Activated CD4-positive, alpha-beta T cell treated with anti-CD3 and anti-CD28 coated beads for 36 hours (primary cell): ENCODE results near the gene CNTN4. TPM values are rescaled to one million over a fixed set of nuclear protein-coding genes. Genes with fewer than 3 reads are reported as not detected.
"Not testable (repeated sequence)": the region's sequence is repeated elsewhere in the genome, so short reads cannot be mapped to it uniquely, and the experiment has no call there.

Experiments
- ATAC-seq: fragments of 200-7000 bp; cut with Tn5 transposase; one replicate; pipeline ENCODE4 v1.10.0; 2021; ENCODE audit warnings: mild to moderate bottlenecking, moderate library complexity
- CTCF ChIA-PET: fragments of 350-600 bp; sonication (Branson Sonifier 250); formaldehyde crosslinking; loops from one replicate; lab custom pipeline; 2021; ENCODE audit warnings: antibody characterized with exemption; lab: Charles Lee
- POLR2A ChIA-PET: fragments of 350-600 bp; sonication (Branson Sonifier 250); formaldehyde crosslinking; loops from one replicate; lab custom pipeline; 2021; ENCODE audit warnings: antibody characterized with exemption, inconsistent platforms; lab: Charles Lee
- DNase-seq: peaks from one replicate; pipeline ENCODE4 v3.0.0-alpha.2; 2020
- H3K27ac Mint-ChIP-seq: one replicate; pipeline ENCODE4 v1.8.0; 2021; ENCODE audit warnings: mixed read lengths
- H3K27me3 Mint-ChIP-seq: one replicate; pipeline ENCODE4 v1.8.0; 2021; ENCODE audit warnings: mixed read lengths
- H3K36me3 Mint-ChIP-seq: one replicate; pipeline ENCODE4 v1.8.0; 2021; ENCODE audit warnings: low read depth, mixed read lengths
- H3K4me1 Mint-ChIP-seq: one replicate; pipeline ENCODE4 v1.8.0; 2021; ENCODE audit warnings: mixed read lengths
- H3K4me3 Mint-ChIP-seq: one replicate; pipeline ENCODE4 v1.8.0; 2021; ENCODE audit warnings: mild to moderate bottlenecking, moderate library complexity, mixed read lengths
- H3K9me3 Mint-ChIP-seq: one replicate; pipeline ENCODE4 v1.8.0; 2021; ENCODE audit warnings: low read depth, mixed read lengths
- intact Hi-C, 2 experiments: fragments of 100-400 bp; cut with DNase I in 1 of 2; cut with micrococcal nuclease in 1 of 2; formaldehyde crosslinking; loops; one replicate each; pipeline versions ENCODE4 v1.14.2 to v1.15.1; 2022 to 2024; cut with DNase I, micrococcal nuclease
- total RNA-seq, 2 experiments: library from RNA; stranded (reverse); gene quantifications; one replicate each; pipeline ENCODE4 v1.2.3, GENCODE V29; 2021

The CNTN4 gene
- total RNA-seq, 2 experiments from 2014 or later = not detected

DNA sequence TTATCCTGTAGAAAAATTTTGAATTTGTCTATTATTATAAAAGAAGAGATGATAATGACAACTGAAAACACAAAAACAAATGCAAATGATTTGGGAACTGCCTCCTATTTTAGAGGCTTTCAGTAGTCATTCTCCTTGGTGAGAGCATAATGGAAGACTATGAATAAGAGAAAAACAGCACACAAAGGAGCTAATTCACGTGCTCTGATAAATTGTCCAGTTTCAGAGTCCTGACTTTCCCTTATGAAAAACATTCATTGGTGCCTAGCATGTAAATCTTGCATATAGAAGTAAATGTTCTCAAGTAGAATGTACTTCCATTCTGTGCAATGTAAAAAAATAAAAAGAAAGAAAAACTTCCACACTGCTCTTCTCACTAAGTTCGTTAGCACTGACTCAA, 805.4 kb downstream of the CNTN4 start:
- no peaks in the 10 kb centered on the region for H3K36me3 Mint-ChIP-seq
- DNase-seq = no peak
- H3K9me3 Mint-ChIP-seq = no peaks in the 10 kb centered on the region
- no peaks in the 10 kb centered on the region for H3K4me1 Mint-ChIP-seq
- intact Hi-C loops = no loop called here
- no peak overlapping the region for H3K27ac Mint-ChIP-seq
- POLR2A ChIA-PET = no interaction called here
- H3K27me3 Mint-ChIP-seq = peaks cover 7% of the 10 kb centered on the region
- CTCF ChIA-PET = no interaction called here
- H3K4me3 Mint-ChIP-seq = no peak overlapping the region
- ATAC-seq = no peak

GRCh38 chr3:2908693-2909351, 810.2 kb downstream of the CNTN4 start:
- H3K36me3 Mint-ChIP-seq = no peaks in the 10 kb centered on the region
- ChIA-PET CTCF (no interaction called here), POLR2A (no interaction called here)
- no peaks in the 10 kb centered on the region for H3K4me1 Mint-ChIP-seq
- no peak overlapping the region for H3K27ac Mint-ChIP-seq
- ATAC-seq (no peak), DNase-seq (no peak)
- intact Hi-C loops = no loop called here
- peaks cover 16% of the 10 kb centered on the region for H3K27me3 Mint-ChIP-seq
- no peak overlapping the region for H3K4me3 Mint-ChIP-seq
- H3K9me3 Mint-ChIP-seq = no peaks in the 10 kb centered on the region

DNA sequence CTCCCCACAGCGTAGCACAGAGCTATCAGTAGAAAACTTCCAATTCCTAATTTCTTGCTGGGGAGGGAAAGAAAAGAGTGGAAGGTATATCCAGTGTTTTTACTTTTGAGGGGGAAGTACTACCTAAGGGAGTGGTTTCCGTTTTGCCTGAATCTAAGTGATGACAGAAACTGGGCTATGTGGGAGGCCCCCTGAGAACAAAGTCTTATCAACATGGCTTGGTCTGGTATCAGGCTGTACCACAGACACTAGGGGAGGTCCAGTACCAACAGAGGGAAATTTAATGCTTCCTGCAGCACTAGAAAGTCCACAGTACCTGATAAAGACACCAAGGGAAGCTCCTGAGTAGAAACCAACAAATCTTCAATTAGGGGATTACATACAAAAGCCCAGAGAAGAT, 812.3 kb downstream of the CNTN4 start:
- ChIA-PET POLR2A (no interaction called here), CTCF (no interaction called here)
- Mint-ChIP-seq H3K27me3 (peaks cover 14% of the 10 kb centered on the region), H3K9me3 (peaks cover 2% of the 10 kb centered on the region), H3K4me3 (no peak overlapping the region), H3K4me1 (no peaks in the 10 kb centered on the region), H3K36me3 (no peaks in the 10 kb centered on the region), H3K27ac (no peak overlapping the region)
- ATAC-seq (no peak), DNase-seq (no peak)
- intact Hi-C loops = no loop called here

DNA sequence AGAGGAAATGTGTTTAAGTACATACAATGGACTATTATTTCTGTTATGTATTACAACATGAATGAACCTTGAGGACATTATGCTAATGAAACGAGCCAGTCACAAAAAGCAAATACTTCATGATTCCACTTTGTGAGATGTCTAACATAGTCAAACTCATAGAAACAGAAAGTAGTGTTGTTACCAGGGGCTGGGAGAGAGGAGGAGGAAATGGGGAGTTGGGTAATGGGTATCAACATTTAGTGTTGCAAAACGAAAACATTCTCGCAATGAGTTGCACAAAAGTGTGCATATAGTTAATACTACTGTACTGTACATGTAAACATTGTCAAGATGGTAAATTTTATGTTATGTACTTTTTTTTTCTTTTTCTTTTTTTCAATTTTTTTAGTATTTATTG, 817.2 kb downstream of the CNTN4 start:
- DNase-seq (no peak), ATAC-seq (no peak)
- ChIA-PET POLR2A (no interaction called here), CTCF (no interaction called here)
- Mint-ChIP-seq H3K36me3 (no peaks in the 10 kb centered on the region), H3K4me3 (no peak overlapping the region), H3K27me3 (peaks cover 9% of the 10 kb centered on the region), H3K4me1 (no peaks in the 10 kb centered on the region), H3K9me3 (peaks cover 5% of the 10 kb centered on the region), H3K27ac (no peak overlapping the region)
- intact Hi-C loops = no loop called here

DNA sequence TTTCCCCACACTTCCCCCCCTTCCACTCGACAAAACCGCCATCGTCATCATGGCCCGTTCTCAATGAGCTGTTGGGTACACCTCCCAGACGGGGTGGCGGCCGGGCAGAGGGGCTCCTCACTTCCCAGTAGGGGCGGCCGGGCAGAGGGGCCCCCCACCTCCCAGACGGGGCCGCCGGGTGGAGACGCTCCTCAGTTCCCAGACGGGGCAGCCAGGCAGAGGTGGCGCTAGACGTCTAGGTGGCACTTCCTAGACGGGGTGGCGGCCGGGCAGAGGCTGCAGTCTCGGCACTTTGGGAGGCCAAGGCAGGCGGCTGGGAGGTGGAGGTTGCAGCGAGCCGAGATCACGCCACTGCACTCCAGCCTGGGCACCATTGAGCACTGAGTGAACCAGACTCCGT, 818.0 kb downstream of the CNTN4 start:
- H3K27me3 Mint-ChIP-seq, H3K9me3 Mint-ChIP-seq, POLR2A ChIA-PET, CTCF ChIA-PET, H3K27ac Mint-ChIP-seq, H3K4me1 Mint-ChIP-seq, H3K4me3 Mint-ChIP-seq, DNase-seq, H3K36me3 Mint-ChIP-seq, intact Hi-C loops, ATAC-seq: not testable (repeated sequence)

DNA sequence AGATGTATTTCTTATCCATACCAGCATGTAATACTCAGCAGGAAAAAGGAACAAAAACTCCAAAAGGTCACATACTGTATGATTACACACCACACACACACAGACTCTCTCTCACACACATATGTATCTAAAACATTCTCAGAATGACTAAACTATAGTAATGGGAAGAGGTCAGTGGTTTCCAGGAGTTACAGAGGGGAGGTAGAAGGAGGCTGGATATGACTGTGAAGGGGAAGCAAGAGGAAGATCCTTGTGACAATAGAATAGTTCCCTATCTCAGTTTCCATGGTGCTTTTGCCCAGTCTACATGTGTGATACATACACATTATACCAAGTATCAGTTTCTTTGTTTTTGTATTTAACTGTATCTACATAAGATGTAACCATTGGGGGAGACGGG, 821.4 kb downstream of the CNTN4 start:
- CTCF ChIA-PET = no interaction called here
- H3K27ac Mint-ChIP-seq = no peak overlapping the region
- no peak for ATAC-seq

DNA sequence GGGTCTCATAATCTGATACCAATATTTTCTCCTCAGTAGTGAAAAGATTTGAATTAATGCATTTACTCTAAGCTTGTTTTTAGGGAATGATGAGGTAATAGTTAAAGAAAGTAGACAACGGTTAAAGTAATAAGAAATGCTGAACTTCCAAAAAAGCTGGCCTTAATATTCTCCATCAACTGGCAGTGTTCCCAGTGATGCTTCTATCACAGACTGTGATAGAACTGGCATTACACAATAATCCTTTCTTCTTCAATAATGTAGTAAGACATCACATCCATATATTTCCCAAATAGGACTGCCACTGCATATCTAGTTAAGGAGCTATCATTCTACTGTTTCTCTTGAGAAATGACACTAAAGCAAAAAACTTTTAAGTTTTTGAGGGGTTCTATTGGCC, 822.8 kb downstream of the CNTN4 start:
- H3K4me3 Mint-ChIP-seq = no peak overlapping the region
- H3K27ac Mint-ChIP-seq = no peak overlapping the region
- H3K9me3 Mint-ChIP-seq = peaks cover 3% of the 10 kb centered on the region
- intact Hi-C loops = loop anchor here (2.0 to 10.0 kb wide), 3 partner anchors 154 to 249 kb away; no protein-coding TSS in a partner anchor
- no peak for DNase-seq
- no peaks in the 10 kb centered on the region for H3K4me1 Mint-ChIP-seq
- POLR2A ChIA-PET = no interaction called here
- no peak for ATAC-seq
- CTCF ChIA-PET = interaction anchor here (0.7 to 1.2 kb wide), 4 partner anchors 14 to 249 kb away, joined by 3 to 4 read pairs (median 3); no protein-coding TSS in a partner anchor
- peaks cover 4% of the 10 kb centered on the region for H3K27me3 Mint-ChIP-seq
- no peaks in the 10 kb centered on the region for H3K36me3 Mint-ChIP-seq

More for the DNA sequence above, 821.4 kb downstream of the CNTN4 start:
- DNase-seq = no peak
- no peak overlapping the region for H3K4me3 Mint-ChIP-seq
- POLR2A ChIA-PET = no interaction called here
- H3K36me3 Mint-ChIP-seq = no peaks in the 10 kb centered on the region
- peaks cover 5% of the 10 kb centered on the region for H3K9me3 Mint-ChIP-seq
- intact Hi-C loops = loop anchor here (2.0 to 10.0 kb wide), 3 partner anchors 153 to 251 kb away; no protein-coding TSS in a partner anchor
- no peaks in the 10 kb centered on the region for H3K4me1 Mint-ChIP-seq
- H3K27me3 Mint-ChIP-seq = no peaks in the 10 kb centered on the region

DNA sequence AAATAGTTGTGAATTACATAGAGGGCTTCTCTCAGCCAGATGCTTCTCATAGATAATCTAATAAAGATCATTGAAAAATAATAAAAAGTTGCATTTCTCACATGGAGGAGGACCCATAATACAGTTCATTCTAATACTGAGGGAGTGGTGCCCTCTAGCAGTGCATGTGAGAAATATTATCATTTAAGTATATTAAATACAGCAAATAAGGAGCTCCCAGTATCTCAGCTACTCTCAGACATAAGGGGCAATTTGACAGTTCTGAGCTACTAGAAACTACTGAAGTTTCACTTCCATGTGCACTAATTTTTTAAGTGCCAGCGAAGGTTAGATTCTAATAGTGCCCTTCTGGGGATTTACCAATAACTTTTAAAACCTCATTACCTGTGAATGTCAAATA, 823.2 kb downstream of the CNTN4 start:
- no peaks in the 10 kb centered on the region for H3K36me3 Mint-ChIP-seq
- POLR2A ChIA-PET = no interaction called here
- ATAC-seq = no peak
- H3K4me1 Mint-ChIP-seq = no peaks in the 10 kb centered on the region
- DNase-seq = no peak
- peaks cover 3% of the 10 kb centered on the region for H3K9me3 Mint-ChIP-seq
- H3K4me3 Mint-ChIP-seq = no peak overlapping the region
- peaks cover 4% of the 10 kb centered on the region for H3K27me3 Mint-ChIP-seq
- no peak overlapping the region for H3K27ac Mint-ChIP-seq
- CTCF ChIA-PET = interaction anchor here (0.6 to 1.2 kb wide), 7 partner anchors 9 to 248 kb away, joined by 3 to 5 read pairs (median 3); no protein-coding TSS in a partner anchor
- intact Hi-C loops = loop anchor here (2.0 to 10.0 kb wide), 3 partner anchors 155 to 249 kb away; no protein-coding TSS in a partner anchor

DNA sequence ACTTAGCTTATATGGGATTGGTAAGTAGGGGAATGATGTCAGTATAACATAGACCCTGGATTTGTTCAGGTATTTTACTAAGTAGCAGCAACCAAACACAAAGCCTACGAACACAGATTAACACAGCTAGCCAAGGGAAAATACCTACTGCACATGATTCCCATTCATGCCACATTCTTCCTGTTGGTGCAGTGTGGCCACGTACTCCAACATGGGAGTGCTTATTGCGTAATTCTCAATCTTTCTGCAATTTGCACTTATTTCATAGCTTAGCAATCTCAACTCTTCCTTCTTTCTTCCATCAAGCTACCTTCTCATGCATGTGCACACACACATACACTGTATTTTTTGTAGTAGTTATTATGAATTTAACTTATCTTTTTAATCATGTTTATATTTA, 824.7 kb downstream of the CNTN4 start:
- Mint-ChIP-seq H3K4me3 (no peak overlapping the region), H3K4me1 (no peaks in the 10 kb centered on the region), H3K9me3 (no peaks in the 10 kb centered on the region), H3K36me3 (no peaks in the 10 kb centered on the region), H3K27me3 (peaks cover 4% of the 10 kb centered on the region), H3K27ac (no peak overlapping the region)
- ChIA-PET POLR2A (no interaction called here), CTCF (no interaction called here)
- no peak for ATAC-seq
- DNase-seq = no peak
- intact Hi-C loops = loop anchor here (5.0 to 10.0 kb wide), 2 partner anchors 156 to 159 kb away; no protein-coding TSS in a partner anchor

DNA sequence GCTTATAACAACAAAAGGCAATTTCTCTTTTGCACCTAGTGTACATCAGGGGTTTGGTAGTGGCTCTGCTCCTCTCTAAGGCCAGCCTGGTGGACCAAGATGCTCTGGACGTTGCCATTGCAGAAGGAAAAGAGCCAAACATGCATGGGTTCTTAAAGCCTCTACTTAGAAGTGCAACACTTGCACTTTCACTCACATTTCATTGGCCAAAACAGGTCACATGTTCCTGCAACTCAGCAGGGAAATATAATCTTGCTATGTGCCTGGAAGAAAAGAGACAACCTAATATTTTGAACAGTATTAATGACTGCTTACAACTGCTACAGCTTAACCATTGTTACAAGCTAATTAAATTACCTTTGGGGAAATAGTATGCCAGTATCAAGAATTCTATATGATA, 828.6 kb downstream of the CNTN4 start:
- POLR2A ChIA-PET = no interaction called here
- Mint-ChIP-seq H3K36me3 (no peaks in the 10 kb centered on the region), H3K4me1 (no peaks in the 10 kb centered on the region), H3K27ac (no peak overlapping the region), H3K4me3 (no peak overlapping the region), H3K9me3 (no peaks in the 10 kb centered on the region), H3K27me3 (peaks cover 4% of the 10 kb centered on the region)
- no peak for DNase-seq
- ATAC-seq = no peak
- intact Hi-C loops = loop anchor here in 1 of 2 experiments (10.0 kb wide), 1 partner anchor 162 kb away; no protein-coding TSS in a partner anchor
- CTCF ChIA-PET = interaction anchor here (0.5 kb wide), 1 partner anchor 163 kb away, joined by 3 read pairs; no protein-coding TSS in a partner anchor

DNA sequence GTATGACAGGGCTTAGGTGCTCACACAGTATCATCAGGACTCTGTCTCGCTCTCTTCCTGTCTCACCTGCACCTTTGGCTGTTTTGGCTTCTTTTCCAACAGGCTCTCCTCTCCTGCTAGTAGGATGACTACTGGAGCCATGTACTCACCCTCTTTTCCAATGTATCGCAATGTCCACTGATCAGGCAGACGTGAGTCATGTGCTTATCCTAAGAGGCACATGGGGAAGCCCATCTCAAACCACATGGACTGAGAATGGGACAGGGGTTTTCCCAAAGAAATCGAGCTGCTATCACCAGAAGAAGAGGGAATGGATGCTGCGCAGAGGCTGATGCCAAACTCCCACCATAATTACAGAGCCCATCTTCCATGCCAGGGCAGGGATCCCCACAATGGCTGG, 830.9 kb downstream of the CNTN4 start:
- Mint-ChIP-seq H3K4me1 (no peaks in the 10 kb centered on the region), H3K9me3 (no peaks in the 10 kb centered on the region), H3K36me3 (no peaks in the 10 kb centered on the region), H3K27me3 (peaks cover 4% of the 10 kb centered on the region), H3K4me3 (no peak overlapping the region), H3K27ac (no peak overlapping the region)
- ATAC-seq (no peak), DNase-seq (no peak)
- ChIA-PET CTCF (no interaction called here), POLR2A (no interaction called here)
- intact Hi-C loops = loop anchor here in 1 of 2 experiments (10.0 kb wide), 1 partner anchor 165 kb away; no protein-coding TSS in a partner anchor

DNA sequence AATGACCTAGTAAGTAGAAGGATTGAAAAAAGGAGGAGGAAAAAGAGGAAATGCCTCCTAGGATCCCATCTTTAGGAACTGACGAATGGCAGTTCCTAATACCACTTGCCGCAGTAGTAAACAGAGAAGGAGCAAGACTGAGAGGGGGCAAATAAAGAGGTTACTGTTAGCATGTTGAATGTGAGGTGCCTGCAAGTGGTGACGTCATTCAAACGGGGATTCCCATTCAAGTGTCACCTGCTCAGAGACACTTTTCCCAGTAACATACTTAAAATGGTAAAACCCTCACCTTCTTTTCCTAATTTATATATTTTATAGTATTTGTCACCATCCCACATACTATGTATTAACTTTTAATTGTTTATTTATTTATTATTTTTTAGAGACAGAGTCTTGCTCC, 832.6 kb downstream of the CNTN4 start:
- ChIA-PET POLR2A (no interaction called here), CTCF (no interaction called here)
- ATAC-seq = no peak
- Mint-ChIP-seq H3K9me3 (no peaks in the 10 kb centered on the region), H3K4me1 (no peaks in the 10 kb centered on the region), H3K36me3 (no peaks in the 10 kb centered on the region), H3K27ac (no peak overlapping the region), H3K27me3 (peaks cover 2% of the 10 kb centered on the region), H3K4me3 (no peak overlapping the region)
- no peak for DNase-seq
- intact Hi-C loops = no loop called here
